Measurements from ENCODE around the gene NLGN2. TPM values are rescaled to one million over a fixed set of nuclear protein-coding genes. Genes with fewer than 3 reads are reported as not detected.

The NLGN2 gene
- total RNA-seq, 1 experiment from 2014 or later, result 76.7 TPM

GRCh38 chr17:7444682-7445618 is 37.3 kb downstream of the NLGN2 start, which contains the start of gene CHRNB1 (continued):
- no peak for TF ChIP-seq ERG (CRISPR knock-in tag; IDR thresholded peaks at IDR 0.05)
- TF ChIP-seq IRF1 (CRISPR knock-in tag; IDR thresholded peaks at IDR 0.05), result no peak
- no peak for TF ChIP-seq CBFB (CRISPR knock-in tag; IDR thresholded peaks at IDR 0.05; ENCODE audit: low read depth)
- TF ChIP-seq ZNF219 (CRISPR knock-in tag; IDR thresholded peaks at IDR 0.05; ENCODE audit: borderline replicate concordance), result no peak
- TF ChIP-seq ETV6 (CRISPR knock-in tag; IDR thresholded peaks at IDR 0.05), result peak; percentile 43; the same call in 1 of the 2 replicates
- TF ChIP-seq PRDM15 (CRISPR knock-in tag; IDR thresholded peaks at IDR 0.05), result no peak
- TF ChIP-seq EMX1 (CRISPR knock-in tag; IDR thresholded peaks at IDR 0.05), result no peak
- no peak for TF ChIP-seq SMAD4 (CRISPR knock-in tag; IDR thresholded peaks at IDR 0.05)
- peak; percentile 34; the same call in 1 of the 2 replicates for TF ChIP-seq USF2 (CRISPR knock-in tag; IDR thresholded peaks at IDR 0.05)
- TF ChIP-seq ZNF263 (CRISPR knock-in tag; IDR thresholded peaks at IDR 0.05; ENCODE audit: low read depth), result no peak
- no peak; the same call in 1 of the 2 replicates for TF ChIP-seq MYBL2 (CRISPR knock-in tag; IDR thresholded peaks at IDR 0.05)
- no peak for TF ChIP-seq NFATC4 (CRISPR knock-in tag; IDR thresholded peaks at IDR 0.05)
- TF ChIP-seq, protein P1, sequence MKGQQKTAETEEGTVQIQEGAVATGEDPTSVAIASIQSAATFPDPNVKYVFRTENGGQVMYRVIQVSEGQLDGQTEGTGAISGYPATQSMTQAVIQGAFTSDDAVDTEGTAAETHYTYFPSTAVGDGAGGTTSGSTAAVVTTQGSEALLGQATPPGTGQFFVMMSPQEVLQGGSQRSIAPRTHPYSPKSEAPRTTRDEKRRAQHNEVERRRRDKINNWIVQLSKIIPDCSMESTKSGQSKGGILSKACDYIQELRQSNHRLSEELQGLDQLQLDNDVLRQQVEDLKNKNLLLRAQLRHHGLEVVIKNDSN (CRISPR knock-in tag; IDR thresholded peaks at IDR 0.05), result no peak
- TF ChIP-seq, protein P2, sequence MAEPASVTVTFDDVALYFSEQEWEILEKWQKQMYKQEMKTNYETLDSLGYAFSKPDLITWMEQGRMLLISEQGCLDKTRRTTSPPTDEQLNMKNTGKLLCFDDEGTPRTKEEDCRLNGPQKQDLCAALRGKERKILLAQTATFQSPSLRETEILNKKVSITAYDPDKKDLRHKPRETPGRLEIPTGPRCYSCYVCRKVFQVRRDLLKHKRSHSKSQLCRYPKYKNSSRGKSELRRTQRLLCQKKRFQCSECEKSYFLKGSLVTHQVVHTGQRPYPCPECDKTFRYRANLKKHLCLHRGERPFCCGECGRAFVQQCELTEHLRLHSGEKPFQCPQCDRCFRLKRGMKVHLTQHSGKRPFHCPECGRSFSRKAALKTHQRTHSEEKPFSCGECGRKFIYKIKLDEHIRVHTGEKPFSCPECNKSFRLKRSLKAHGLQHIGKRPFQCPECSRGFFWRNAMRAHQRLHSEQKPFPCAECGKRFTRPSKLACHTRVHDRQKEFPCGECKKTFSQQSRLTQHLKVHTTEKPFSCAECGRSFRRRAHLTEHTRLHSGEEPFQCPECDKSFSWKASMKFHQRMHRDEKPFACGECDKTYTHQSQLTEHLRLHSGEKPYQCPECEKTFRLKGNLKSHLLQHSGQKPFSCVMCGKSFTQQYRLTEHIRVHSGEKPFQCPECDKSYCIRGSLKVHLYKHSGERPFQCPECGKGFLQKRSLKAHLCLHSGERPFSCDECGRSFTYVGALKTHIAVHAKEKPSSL (CRISPR knock-in tag; conservative IDR thresholded peaks at IDR 0.05), result no peak
- no peak for TF ChIP-seq FOXJ3 (CRISPR knock-in tag; IDR thresholded peaks at IDR 0.05; ENCODE audit: borderline replicate concordance)
- TF ChIP-seq, protein P3, sequence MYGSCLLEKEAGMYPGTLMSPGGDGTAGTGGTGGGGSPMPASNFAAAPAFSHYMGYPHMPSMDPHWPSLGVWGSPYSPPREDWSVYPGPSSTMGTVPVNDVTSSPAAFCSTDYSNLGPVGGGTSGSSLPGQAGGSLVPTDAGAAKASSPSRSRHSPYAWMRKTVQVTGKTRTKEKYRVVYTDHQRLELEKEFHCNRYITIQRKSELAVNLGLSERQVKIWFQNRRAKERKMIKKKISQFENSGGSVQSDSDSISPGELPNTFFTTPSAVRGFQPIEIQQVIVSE (CRISPR knock-in tag; IDR thresholded peaks at IDR 0.05; ENCODE audit: borderline replicate concordance), result no peak
- no peak for TF ChIP-seq ZBTB21 (CRISPR knock-in tag; IDR thresholded peaks at IDR 0.05; ENCODE audit: borderline replicate concordance)
- TF ChIP-seq FOXP4 (CRISPR knock-in tag; IDR thresholded peaks at IDR 0.05), result peak; percentile 28; the same call in 1 of the 2 replicates
- TF ChIP-seq, protein P4, sequence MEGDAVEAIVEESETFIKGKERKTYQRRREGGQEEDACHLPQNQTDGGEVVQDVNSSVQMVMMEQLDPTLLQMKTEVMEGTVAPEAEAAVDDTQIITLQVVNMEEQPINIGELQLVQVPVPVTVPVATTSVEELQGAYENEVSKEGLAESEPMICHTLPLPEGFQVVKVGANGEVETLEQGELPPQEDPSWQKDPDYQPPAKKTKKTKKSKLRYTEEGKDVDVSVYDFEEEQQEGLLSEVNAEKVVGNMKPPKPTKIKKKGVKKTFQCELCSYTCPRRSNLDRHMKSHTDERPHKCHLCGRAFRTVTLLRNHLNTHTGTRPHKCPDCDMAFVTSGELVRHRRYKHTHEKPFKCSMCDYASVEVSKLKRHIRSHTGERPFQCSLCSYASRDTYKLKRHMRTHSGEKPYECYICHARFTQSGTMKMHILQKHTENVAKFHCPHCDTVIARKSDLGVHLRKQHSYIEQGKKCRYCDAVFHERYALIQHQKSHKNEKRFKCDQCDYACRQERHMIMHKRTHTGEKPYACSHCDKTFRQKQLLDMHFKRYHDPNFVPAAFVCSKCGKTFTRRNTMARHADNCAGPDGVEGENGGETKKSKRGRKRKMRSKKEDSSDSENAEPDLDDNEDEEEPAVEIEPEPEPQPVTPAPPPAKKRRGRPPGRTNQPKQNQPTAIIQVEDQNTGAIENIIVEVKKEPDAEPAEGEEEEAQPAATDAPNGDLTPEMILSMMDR (IDR thresholded peaks at IDR 0.05), result no peak
- TF ChIP-seq ZNF121 (CRISPR knock-in tag; IDR thresholded peaks at IDR 0.05), result no peak

All from WTC11 (cell line).